SJSA1 (cell line): Measurements from ENCODE around the gene CDHR2. TPM values are rescaled to one million over a fixed set of nuclear protein-coding genes. Genes with fewer than 3 reads are reported as not detected.

Experiments used
- DNase-seq, 2 experiments: peaks; one replicate each; pipeline ENCODE4 v3.0.0-alpha.2; 2015 to 2020; ENCODE audit warnings: low spot score in 2 of 2, low read depth in 1 of 2
- H3K27ac ChIP-seq: fragments of 250-450 bp; sonication (Bioruptor Pico); 2 replicates; pipeline ENCODE4 v1.5.1; 2020; ENCODE audit warnings: mild to moderate bottlenecking, moderate library complexity
- H3K27me3 ChIP-seq: fragments of 250-450 bp; sonication (Bioruptor Pico); replicated peaks from 2 replicates; pipeline ENCODE4 v1.5.1; 2020; ENCODE audit warnings: mild to moderate bottlenecking, moderate library complexity
- H3K36me3 ChIP-seq: fragments of 250-450 bp; sonication (Bioruptor Pico); 2 replicates; pipeline ENCODE4 v1.5.1; 2020; ENCODE audit warnings: mild to moderate bottlenecking
- H3K4me1 ChIP-seq: fragments of 250-450 bp; sonication (Bioruptor Pico); replicated peaks from 2 replicates; pipeline ENCODE4 v1.6.1; 2021; ENCODE audit warnings: mild to moderate bottlenecking
- H3K4me3 ChIP-seq: fragments of 250-450 bp; sonication (Bioruptor Pico); 2 replicates; pipeline ENCODE4 v1.5.1; 2020; ENCODE audit warnings: mild to moderate bottlenecking
- H3K9me3 ChIP-seq: fragments of 250-450 bp; sonication (Bioruptor Pico); replicated peaks from 2 replicates; pipeline ENCODE4 v1.5.1; 2020; ENCODE audit warnings: mild to moderate bottlenecking
- total RNA-seq: library from RNA; depleted of rRNA; stranded (reverse); fragments of >200 nt; shearing (Covaris generic); gene quantifications from 2 replicates; pipeline ENCODE4 v1.2.3, GENCODE V29; 2014

Gene CDHR2
- total RNA-seq, 1 experiment from 2014 or later, result not detected

- DNase-seq, result no peak
- H3K4me3 ChIP-seq, result no peak overlapping the region
- H3K4me1 ChIP-seq, result no peaks in the 10 kb centered on the region
- H3K36me3 ChIP-seq, result peaks cover 11% of the 10 kb centered on the region
- H3K27ac ChIP-seq, result no peak overlapping the region
- no peaks in the 10 kb centered on the region for H3K27me3 ChIP-seq
- no peaks in the 10 kb centered on the region for H3K9me3 ChIP-seq
These were observed 25.0 kb upstream of the CDHR2 start for GRCh38 chr5:176524138-176524537.

GRCh38 chr5:176524987-176525386, 24.2 kb upstream of the CDHR2 start:
- no peak overlapping the region for H3K4me3 ChIP-seq
- H3K9me3 ChIP-seq, result no peaks in the 10 kb centered on the region
- no peak overlapping the region for H3K27ac ChIP-seq
- H3K36me3 ChIP-seq, result peaks cover 18% of the 10 kb centered on the region
- H3K27me3 ChIP-seq, result no peaks in the 10 kb centered on the region
- no peak for DNase-seq
- H3K4me1 ChIP-seq, result no peaks in the 10 kb centered on the region; the same call in 1 of the 2 replicates

- peaks cover 5% of the 10 kb centered on the region for H3K4me1 ChIP-seq
- DNase-seq, result no peak
- no peaks in the 10 kb centered on the region for H3K27me3 ChIP-seq
- H3K4me3 ChIP-seq, result no peak overlapping the region
- H3K36me3 ChIP-seq, result peaks cover 20% of the 10 kb centered on the region
- H3K27ac ChIP-seq, result no peak overlapping the region
- H3K9me3 ChIP-seq, result no peaks in the 10 kb centered on the region
These were observed 23.5 kb upstream of the CDHR2 start for GRCh38 chr5:176525677-176526076.

GRCh38 chr5:176526462-176526861, 22.7 kb upstream of the CDHR2 start:
- Histone ChIP-seq H3K4me3 (no peak overlapping the region), H3K4me1 (peaks cover 13% of the 10 kb centered on the region), H3K36me3 (peaks cover 26% of the 10 kb centered on the region), H3K9me3 (no peaks in the 10 kb centered on the region), H3K27me3 (no peaks in the 10 kb centered on the region), H3K27ac (no peak overlapping the region)
- DNase-seq, result no peak

GRCh38 chr5:176527246-176528222, 21.6 kb upstream of the CDHR2 start:
- Histone ChIP-seq H3K36me3 (peaks cover 31% of the 10 kb centered on the region), H3K27me3 (no peaks in the 10 kb centered on the region), H3K4me3 (no peak overlapping the region), H3K4me1 (peaks cover 19% of the 10 kb centered on the region), H3K27ac (no peak overlapping the region), H3K9me3 (no peaks in the 10 kb centered on the region)
- DNase-seq, result no peak

GRCh38 chr5:176528301-176528700, 20.8 kb upstream of the CDHR2 start:
- peaks cover 31% of the 10 kb centered on the region for H3K36me3 ChIP-seq
- H3K27me3 ChIP-seq, result no peaks in the 10 kb centered on the region
- no peak overlapping the region for H3K27ac ChIP-seq
- no peak for DNase-seq
- H3K4me1 ChIP-seq, result peaks cover 25% of the 10 kb centered on the region
- H3K9me3 ChIP-seq, result no peaks in the 10 kb centered on the region
- H3K4me3 ChIP-seq, result no peak overlapping the region

GRCh38 chr5:176528761-176529115, 20.4 kb upstream of the CDHR2 start:
- peaks cover 30% of the 10 kb centered on the region for H3K4me1 ChIP-seq
- H3K9me3 ChIP-seq, result no peaks in the 10 kb centered on the region

GRCh38 chr5:176529116-176529740, 19.9 kb upstream of the CDHR2 start:
- Histone ChIP-seq H3K27me3 (no peaks in the 10 kb centered on the region), H3K4me3 (no peak overlapping the region), H3K9me3 (no peaks in the 10 kb centered on the region)

More at GRCh38 chr5:176528761-176529115, 20.4 kb upstream of the CDHR2 start:
- DNase-seq, result no peak
- H3K27ac ChIP-seq, result no peak overlapping the region
- H3K27me3 ChIP-seq, result no peaks in the 10 kb centered on the region
- peaks cover 31% of the 10 kb centered on the region for H3K36me3 ChIP-seq
- no peak overlapping the region for H3K4me3 ChIP-seq

GRCh38 chr5:176529741-176530141, 19.4 kb upstream of the CDHR2 start:
- no peak overlapping the region for H3K4me3 ChIP-seq
- DNase-seq, result no peak
- H3K4me1 ChIP-seq, result peaks cover 40% of the 10 kb centered on the region
- H3K36me3 ChIP-seq, result peaks cover 31% of the 10 kb centered on the region
- no peaks in the 10 kb centered on the region for H3K27me3 ChIP-seq
- no peaks in the 10 kb centered on the region for H3K9me3 ChIP-seq
- no peak overlapping the region for H3K27ac ChIP-seq

More at GRCh38 chr5:176529116-176529740, 19.9 kb upstream of the CDHR2 start:
- Histone ChIP-seq H3K27ac (no peak overlapping the region), H3K4me1 (peaks cover 35% of the 10 kb centered on the region), H3K36me3 (peaks cover 31% of the 10 kb centered on the region)
- DNase-seq, result no peak

- Histone ChIP-seq H3K36me3 (peaks cover 31% of the 10 kb centered on the region), H3K4me1 (peaks cover 47% of the 10 kb centered on the region), H3K9me3 (no peaks in the 10 kb centered on the region), H3K27ac (no peak overlapping the region), H3K27me3 (no peaks in the 10 kb centered on the region), H3K4me3 (no peak overlapping the region)
- DNase-seq, result peak in 1 of 2 experiments; percentile 25
These were observed 18.7 kb upstream of the CDHR2 start for GRCh38 chr5:176530393-176530982.

- Histone ChIP-seq H3K4me1 (peaks cover 55% of the 10 kb centered on the region), H3K36me3 (peaks cover 31% of the 10 kb centered on the region), H3K27ac (no peak overlapping the region), H3K9me3 (no peaks in the 10 kb centered on the region), H3K4me3 (no peak overlapping the region), H3K27me3 (no peaks in the 10 kb centered on the region)
- DNase-seq, result peak; percentile 87 to 89
These were observed 17.9 kb upstream of the CDHR2 start for GRCh38 chr5:176530983-176531901.

GRCh38 chr5:176531902-176532493, 17.1 kb upstream of the CDHR2 start:
- peaks cover 56% of the 10 kb centered on the region for H3K4me1 ChIP-seq
- H3K9me3 ChIP-seq, result no peaks in the 10 kb centered on the region
- H3K36me3 ChIP-seq, result peaks cover 31% of the 10 kb centered on the region
- H3K27me3 ChIP-seq, result no peaks in the 10 kb centered on the region
- no peak overlapping the region for H3K4me3 ChIP-seq
- DNase-seq, result no peak
- no peak overlapping the region for H3K27ac ChIP-seq

GRCh38 chr5:176532795-176533194, 16.3 kb upstream of the CDHR2 start:
- no peak overlapping the region for H3K4me3 ChIP-seq
- peaks cover 31% of the 10 kb centered on the region for H3K36me3 ChIP-seq
- DNase-seq, result no peak
- no peak overlapping the region for H3K27ac ChIP-seq
- H3K27me3 ChIP-seq, result no peaks in the 10 kb centered on the region
- H3K4me1 ChIP-seq, result peaks cover 56% of the 10 kb centered on the region
- H3K9me3 ChIP-seq, result no peaks in the 10 kb centered on the region
